ENCODE data around the gene PRKAG2.

Gene PRKAG2

DNA sequence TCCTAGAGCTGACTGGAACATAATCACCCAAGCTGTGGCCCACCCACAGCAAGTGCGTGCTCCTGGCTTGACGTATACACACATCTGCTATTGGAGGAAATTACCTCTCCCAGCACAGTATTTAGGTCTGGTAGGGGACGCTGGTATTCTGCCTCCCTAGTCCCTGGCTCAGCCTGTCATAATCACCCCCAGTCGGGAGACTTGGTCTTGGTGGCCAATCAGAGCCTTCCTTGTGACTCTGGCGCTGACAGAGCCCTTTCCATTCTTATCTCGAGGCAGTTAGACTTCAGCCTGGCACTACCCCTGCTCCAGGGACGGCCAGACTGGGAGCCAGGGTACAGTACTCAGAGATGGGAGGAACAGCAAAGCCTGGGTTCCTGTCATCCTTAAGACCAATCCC lies 14.3 kb upstream of the PRKAG2 start:
- H3K4me3 ChIP-seq (ENCODE audit: low read depth, low read length): no peak overlapping the region
- in situ Hi-C loops (cut with HindIII; ENCODE audit: low sequenced_read_pairs): no loop called here
- TF ChIP-seq, protein P1, sequence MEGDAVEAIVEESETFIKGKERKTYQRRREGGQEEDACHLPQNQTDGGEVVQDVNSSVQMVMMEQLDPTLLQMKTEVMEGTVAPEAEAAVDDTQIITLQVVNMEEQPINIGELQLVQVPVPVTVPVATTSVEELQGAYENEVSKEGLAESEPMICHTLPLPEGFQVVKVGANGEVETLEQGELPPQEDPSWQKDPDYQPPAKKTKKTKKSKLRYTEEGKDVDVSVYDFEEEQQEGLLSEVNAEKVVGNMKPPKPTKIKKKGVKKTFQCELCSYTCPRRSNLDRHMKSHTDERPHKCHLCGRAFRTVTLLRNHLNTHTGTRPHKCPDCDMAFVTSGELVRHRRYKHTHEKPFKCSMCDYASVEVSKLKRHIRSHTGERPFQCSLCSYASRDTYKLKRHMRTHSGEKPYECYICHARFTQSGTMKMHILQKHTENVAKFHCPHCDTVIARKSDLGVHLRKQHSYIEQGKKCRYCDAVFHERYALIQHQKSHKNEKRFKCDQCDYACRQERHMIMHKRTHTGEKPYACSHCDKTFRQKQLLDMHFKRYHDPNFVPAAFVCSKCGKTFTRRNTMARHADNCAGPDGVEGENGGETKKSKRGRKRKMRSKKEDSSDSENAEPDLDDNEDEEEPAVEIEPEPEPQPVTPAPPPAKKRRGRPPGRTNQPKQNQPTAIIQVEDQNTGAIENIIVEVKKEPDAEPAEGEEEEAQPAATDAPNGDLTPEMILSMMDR (IDR thresholded peaks at IDR 0.05; ENCODE audit: low read depth, low read length, missing control alignments): no peak
- DNase-seq (ENCODE audit: low read depth): no peak

DNA sequence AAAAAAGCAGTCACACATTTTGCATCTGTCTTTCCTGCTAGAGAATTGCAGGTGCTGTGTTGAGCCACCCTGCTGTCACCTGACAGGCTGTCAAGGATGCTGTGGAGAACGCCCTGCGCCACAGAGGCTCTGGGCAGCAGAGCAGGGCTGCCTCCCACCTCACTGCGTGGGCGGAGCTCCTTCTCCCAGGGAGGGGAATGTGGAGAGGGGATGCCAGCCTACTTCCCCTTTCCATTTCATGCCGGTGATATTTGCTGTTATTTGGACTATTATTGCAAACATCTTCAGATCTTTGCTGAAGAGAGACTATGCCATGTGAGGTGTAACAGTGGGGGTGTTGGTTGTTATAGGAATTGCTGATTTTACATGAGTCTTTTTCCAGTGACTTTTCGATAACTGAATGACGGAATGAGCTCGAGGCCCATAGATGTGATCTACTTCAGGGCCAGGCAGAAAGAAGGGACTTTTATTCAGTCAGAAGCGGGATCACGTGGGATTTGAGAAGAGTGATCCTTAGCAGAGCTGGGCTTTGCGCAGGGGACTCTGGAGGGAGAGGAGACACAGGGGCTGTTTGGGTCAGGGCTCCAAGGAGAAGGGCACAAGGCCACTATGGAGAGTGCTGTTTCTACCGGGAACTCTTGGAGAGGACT lies 13.6 kb upstream of the PRKAG2 start:
- TF ChIP-seq, protein P1 (IDR thresholded peaks at IDR 0.05; ENCODE audit: low read depth, low read length, missing control alignments): no peak
- in situ Hi-C loops (cut with HindIII; ENCODE audit: low sequenced_read_pairs): no loop called here
- no peak overlapping the region for H3K4me3 ChIP-seq (ENCODE audit: low read depth, low read length)
- DNase-seq (ENCODE audit: low read depth): no peak

DNA sequence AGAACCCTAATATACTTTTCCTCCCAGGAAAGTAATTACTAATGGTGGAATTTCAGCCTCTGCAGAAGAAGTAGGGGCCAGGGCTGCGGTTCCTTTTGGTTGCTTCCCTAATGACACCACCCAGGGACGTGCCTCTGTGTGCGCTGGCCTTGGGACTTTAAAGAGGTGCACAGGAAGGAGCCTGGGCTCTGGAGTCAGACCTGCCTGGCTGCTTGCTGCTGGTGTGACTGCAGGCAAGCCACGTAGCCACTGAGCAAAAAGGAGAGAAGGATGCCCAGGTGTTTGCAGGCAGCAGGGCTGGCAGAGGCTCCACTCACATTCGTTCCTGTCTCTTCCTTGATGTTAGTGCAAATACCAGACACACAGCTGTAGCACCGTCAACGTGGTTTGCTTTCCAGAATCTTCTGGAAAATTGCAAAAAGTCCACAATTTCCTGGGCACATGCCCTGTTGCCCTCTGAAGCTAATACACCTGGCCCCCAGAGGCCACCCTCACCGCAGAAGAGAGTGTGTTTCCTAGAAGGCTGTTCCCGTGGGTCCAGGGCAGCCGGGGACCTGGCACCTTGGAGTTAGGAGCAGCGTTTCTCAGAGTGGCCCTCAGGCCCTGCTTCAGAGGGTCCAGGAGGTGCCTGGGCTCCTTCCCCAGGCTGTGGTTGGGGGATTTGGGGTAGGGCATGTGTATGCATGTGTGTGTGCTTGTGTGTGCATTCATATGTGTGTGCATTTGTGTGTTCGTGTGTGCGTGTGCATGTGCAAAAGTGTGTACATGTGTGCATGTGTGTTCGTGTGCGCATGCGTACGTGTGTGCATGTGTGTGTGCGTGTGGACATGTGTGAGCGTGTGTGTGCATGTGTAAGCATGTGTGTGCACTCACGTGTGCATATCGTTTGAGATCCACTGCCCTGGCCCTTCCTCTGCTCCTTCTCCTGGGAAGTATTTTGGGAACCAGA lies 12.8 kb upstream of the PRKAG2 start:
- TF ChIP-seq, protein P1 (IDR thresholded peaks at IDR 0.05; ENCODE audit: low read depth, low read length, missing control alignments): no peak
- H3K4me3 ChIP-seq (ENCODE audit: low read depth, low read length): no peak overlapping the region
- no peak for DNase-seq (ENCODE audit: low read depth)
- in situ Hi-C loops (cut with HindIII; ENCODE audit: low sequenced_read_pairs): no loop called here

DNA sequence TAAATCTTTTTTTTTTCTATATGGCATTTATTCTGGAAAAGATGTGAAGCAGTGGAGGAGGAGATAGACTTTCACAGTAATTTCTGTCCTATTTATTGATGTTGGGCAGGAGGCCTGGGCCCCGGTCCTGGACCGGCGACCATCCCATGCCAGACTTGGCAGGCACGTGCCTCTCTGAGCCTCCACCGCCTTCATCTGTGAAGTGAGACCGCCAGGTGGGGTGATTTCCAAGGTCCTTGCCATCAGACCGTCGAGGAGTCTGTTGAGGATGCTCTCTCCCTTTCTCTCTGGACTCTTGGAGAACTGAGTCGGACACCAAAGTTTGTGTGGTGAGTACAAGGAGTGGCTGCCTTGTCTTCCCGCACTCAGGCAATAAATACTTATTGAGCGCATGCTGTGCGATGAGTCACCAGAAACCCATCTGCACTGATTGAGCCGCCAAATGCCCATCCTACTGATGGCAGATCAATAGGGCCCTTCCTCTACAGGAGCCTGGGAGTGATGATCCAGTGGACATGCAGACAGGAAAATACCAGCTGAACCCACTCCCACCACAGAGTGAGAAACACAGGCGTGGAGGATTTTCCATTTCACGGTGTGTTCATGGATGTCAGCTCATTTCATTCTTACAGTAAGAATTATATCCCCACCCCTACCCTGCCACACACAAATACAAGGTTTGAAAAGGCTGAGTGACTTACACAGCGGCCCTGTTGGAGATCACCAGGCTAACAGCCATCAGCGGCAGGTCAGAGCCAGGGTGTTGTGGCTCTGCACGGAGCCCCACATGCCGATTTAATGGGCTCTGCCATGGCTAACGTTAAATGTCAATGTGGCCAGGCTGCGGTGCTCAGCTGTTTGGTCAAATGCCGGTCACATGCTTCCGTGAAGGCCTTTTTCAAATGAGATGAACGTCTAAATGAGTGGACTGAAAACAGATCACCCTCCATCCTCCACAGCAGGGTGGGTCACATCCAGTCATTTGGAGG lies 11.5 kb upstream of the PRKAG2 start:
- TF ChIP-seq, protein P1 (IDR thresholded peaks at IDR 0.05; ENCODE audit: low read depth, low read length, missing control alignments): no peak
- H3K4me3 ChIP-seq (ENCODE audit: low read depth, low read length): no peak overlapping the region
- in situ Hi-C loops (cut with HindIII; ENCODE audit: low sequenced_read_pairs): no loop called here
- DNase-seq (ENCODE audit: low read depth): no peak

DNA sequence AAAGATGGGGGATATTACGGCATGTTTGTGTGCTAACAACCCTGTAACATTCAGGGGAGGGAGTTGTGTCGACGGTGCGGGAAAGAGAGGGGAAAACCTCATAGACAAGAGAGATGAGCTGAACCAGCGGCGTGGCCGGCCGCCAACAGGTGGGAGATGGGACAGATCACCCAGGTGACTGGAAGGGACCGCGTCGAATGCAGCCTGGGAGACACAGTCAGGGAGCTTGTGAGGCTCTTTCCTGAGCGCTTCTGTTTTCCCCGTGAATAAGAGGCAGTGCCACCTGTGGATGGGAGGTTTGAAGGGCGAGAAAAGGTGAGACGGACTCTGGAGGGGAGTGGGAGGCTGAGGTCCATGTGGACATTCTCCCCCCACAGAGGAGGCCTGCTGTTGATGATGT lies 9.9 kb upstream of the PRKAG2 start:
- H3K4me3 ChIP-seq (ENCODE audit: low read depth, low read length): no peak overlapping the region
- in situ Hi-C loops (cut with HindIII; ENCODE audit: low sequenced_read_pairs): no loop called here
- DNase-seq (ENCODE audit: low read depth): no peak
- TF ChIP-seq, protein P1 (IDR thresholded peaks at IDR 0.05; ENCODE audit: low read depth, low read length, missing control alignments): no peak

DNA sequence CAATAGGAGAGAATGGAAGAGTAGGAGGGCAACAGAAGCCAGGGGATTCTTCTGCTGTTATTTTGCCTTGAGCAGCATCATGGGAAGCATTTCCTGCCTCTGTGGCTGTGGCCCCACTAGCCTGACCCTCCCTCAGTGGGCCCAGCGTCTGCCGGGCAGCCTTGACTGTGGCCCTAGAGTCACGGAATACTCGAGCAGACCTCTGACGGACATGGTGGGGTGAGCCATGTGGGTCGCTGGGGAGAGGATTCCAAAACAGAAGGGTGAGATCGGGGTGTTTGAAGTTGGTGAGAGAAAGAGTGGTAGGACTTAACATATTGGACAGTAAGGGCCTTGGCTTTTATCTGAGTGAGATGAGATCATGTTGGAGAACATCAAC lies 8.3 kb upstream of the PRKAG2 start:
- TF ChIP-seq, protein P1 (IDR thresholded peaks at IDR 0.05; ENCODE audit: low read depth, low read length, missing control alignments): no peak
- DNase-seq (ENCODE audit: low read depth): no peak
- in situ Hi-C loops (cut with HindIII; ENCODE audit: low sequenced_read_pairs): no loop called here
- H3K4me3 ChIP-seq (ENCODE audit: low read depth, low read length): no peak overlapping the region
